Activated CD8-positive, alpha-beta T cell treated with anti-CD3 and anti-CD28 coated beads for 36 hours (primary cell): ENCODE data around the gene MGRN1. TPM values are rescaled to one million over a fixed set of nuclear protein-coding genes. Genes with fewer than 3 reads are reported as not detected.

Source experiments
- ATAC-seq: fragments of 200-7000 bp; cut with Tn5 transposase; one replicate; pipeline ENCODE4 v1.10.0; 2021; ENCODE audit warnings: mild to moderate bottlenecking, moderate library complexity
- CTCF ChIA-PET: fragments of 350-600 bp; sonication (Branson Sonifier 250); formaldehyde crosslinking; loops from one replicate; lab custom pipeline; 2021; ENCODE audit warnings: antibody characterized with exemption; lab: Charles Lee
- POLR2A ChIA-PET: fragments of 350-600 bp; sonication (Branson Sonifier 250); formaldehyde crosslinking; loops from one replicate; lab custom pipeline; 2021; ENCODE audit warnings: antibody characterized with exemption; lab: Charles Lee
- DNase-seq: peaks from one replicate; pipeline ENCODE4 v3.0.0-alpha.2; 2020
- H3K27ac Mint-ChIP-seq: one replicate; pipeline ENCODE4 v1.8.0; 2021; ENCODE audit warnings: mild to moderate bottlenecking, mixed read lengths
- H3K27me3 Mint-ChIP-seq: one replicate; pipeline ENCODE4 v1.8.0; 2021; ENCODE audit warnings: mixed read lengths
- H3K36me3 Mint-ChIP-seq: one replicate; pipeline ENCODE4 v1.8.0; 2021; ENCODE audit warnings: low read depth, mixed read lengths
- H3K4me1 Mint-ChIP-seq: one replicate; pipeline ENCODE4 v1.8.0; 2021; ENCODE audit warnings: low read depth, mixed read lengths
- H3K4me3 Mint-ChIP-seq: one replicate; pipeline ENCODE4 v1.8.0; 2021; ENCODE audit warnings: mild to moderate bottlenecking, moderate library complexity, mixed read lengths
- H3K9me3 Mint-ChIP-seq: one replicate; pipeline ENCODE4 v1.8.0; 2021; ENCODE audit warnings: mixed read lengths
- intact Hi-C: fragments of 100-400 bp; cut with micrococcal nuclease; formaldehyde crosslinking; loops from one replicate; pipeline ENCODE4 v1.10.0; 2022
- total RNA-seq, 2 experiments: library from RNA; stranded (reverse); gene quantifications; one replicate each; pipeline ENCODE4 v1.2.3, GENCODE V29; 2021
- TF ChIP-seq, protein P1 (sequence below): fragments of 200-600 bp; IDR thresholded peaks from one replicate; pipeline ENCODE4 v1.8.0; 2022; ENCODE audit warnings: antibody characterized with exemption, mild to moderate bottlenecking

MGRN1 gene
- total RNA-seq, 2 experiments from 2014 or later, result 67.6 to 70.8 TPM

DNA sequence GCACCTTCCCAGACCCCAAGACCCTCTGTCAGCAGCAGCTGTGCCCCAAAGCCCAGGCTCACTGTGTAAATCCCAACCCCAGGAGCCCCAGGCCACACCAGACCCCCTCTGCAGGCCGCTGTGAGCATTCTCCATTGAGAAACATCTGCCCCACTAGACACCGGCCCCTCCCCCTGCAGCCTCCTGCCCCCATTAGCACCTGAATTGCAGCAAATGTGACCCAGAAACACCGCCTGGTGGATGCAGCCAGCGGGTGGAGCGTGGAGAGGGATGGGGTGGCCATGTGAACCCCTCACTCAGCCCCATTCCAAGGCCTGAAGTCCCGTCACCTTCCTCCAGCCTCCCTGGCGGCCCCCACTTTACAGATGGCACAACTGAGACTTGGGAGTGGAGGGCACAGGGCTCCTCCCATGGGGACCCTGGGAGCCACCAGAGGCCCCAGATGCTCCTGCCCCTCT is 12.1 kb upstream of the MGRN1 start:
- no peak overlapping the region for H3K27ac Mint-ChIP-seq
- H3K4me3 Mint-ChIP-seq, result no peak overlapping the region
- TF ChIP-seq, protein P1, sequence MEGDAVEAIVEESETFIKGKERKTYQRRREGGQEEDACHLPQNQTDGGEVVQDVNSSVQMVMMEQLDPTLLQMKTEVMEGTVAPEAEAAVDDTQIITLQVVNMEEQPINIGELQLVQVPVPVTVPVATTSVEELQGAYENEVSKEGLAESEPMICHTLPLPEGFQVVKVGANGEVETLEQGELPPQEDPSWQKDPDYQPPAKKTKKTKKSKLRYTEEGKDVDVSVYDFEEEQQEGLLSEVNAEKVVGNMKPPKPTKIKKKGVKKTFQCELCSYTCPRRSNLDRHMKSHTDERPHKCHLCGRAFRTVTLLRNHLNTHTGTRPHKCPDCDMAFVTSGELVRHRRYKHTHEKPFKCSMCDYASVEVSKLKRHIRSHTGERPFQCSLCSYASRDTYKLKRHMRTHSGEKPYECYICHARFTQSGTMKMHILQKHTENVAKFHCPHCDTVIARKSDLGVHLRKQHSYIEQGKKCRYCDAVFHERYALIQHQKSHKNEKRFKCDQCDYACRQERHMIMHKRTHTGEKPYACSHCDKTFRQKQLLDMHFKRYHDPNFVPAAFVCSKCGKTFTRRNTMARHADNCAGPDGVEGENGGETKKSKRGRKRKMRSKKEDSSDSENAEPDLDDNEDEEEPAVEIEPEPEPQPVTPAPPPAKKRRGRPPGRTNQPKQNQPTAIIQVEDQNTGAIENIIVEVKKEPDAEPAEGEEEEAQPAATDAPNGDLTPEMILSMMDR, result no peak
- intact Hi-C loops, result no loop called here
- no peak for ATAC-seq
- H3K4me1 Mint-ChIP-seq, result peaks cover 21% of the 10 kb centered on the region
- DNase-seq, result peak; percentile 40
- ChIA-PET CTCF (interaction anchor here (1.0 to 3.1 kb wide), 2 partner anchors 12 to 58 kb away, joined by 3 to 16 read pairs; partner anchors contain the start of gene MGRN1), POLR2A (interaction anchor here (0.8 to 1.2 kb wide), 4 partner anchors 48 to 305 kb away, joined by 3 to 4 read pairs (median 3); partner anchors contain the start of gene NUDT16L1)
- no peaks in the 10 kb centered on the region for H3K27me3 Mint-ChIP-seq
- no peaks in the 10 kb centered on the region for H3K36me3 Mint-ChIP-seq
- no peaks in the 10 kb centered on the region for H3K9me3 Mint-ChIP-seq

DNA sequence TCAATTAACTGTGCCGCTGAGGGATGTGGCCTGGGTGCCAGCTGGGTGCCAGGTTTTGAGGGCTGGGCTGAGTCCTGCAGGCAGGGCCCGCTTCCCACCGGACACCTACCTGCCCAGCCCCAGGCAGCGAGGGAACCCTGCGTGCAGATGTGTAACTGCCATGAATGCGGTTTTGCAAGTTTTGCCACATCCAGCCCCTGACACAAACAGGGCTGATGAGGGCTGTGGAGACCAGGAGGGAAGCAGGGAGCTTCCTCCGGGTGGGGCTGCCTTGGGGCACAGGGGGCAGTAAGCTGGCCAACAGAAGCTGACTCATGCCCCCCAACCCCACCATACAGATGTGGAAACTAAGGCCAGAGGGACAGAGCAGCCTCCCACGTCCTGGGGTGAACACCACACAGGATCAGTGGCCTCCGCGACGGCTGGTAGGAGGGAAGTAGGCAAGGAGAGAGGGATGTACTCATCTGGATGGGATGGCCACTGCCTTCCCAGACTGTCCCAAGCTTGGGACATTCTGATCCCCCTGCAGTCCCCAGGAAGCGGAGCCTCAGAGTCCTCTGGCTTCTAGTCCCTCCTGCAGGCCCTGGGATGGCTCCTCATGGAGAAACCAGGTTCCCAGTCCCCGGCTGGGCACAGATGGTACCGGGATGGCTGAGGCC is 11.5 kb upstream of the MGRN1 start:
- H3K9me3 Mint-ChIP-seq, result no peaks in the 10 kb centered on the region
- peaks cover 25% of the 10 kb centered on the region for H3K4me1 Mint-ChIP-seq
- DNase-seq (no peak), ATAC-seq (no peak)
- TF ChIP-seq, protein P1, result no peak
- no peaks in the 10 kb centered on the region for H3K27me3 Mint-ChIP-seq
- intact Hi-C loops, result no loop called here
- no peaks in the 10 kb centered on the region for H3K36me3 Mint-ChIP-seq
- peak overlapping the region; percentile 77 for H3K4me3 Mint-ChIP-seq
- no peak overlapping the region for H3K27ac Mint-ChIP-seq
- ChIA-PET CTCF (interaction anchor here (1.0 to 3.1 kb wide), 2 partner anchors 11 to 57 kb away, joined by 3 to 16 read pairs; partner anchors contain the start of gene MGRN1), POLR2A (interaction anchor here (0.5 to 1.0 kb wide), 3 partner anchors 8 to 80 kb away, joined by 3 read pairs; partner anchors contain the start of gene NUDT16L1)

DNA sequence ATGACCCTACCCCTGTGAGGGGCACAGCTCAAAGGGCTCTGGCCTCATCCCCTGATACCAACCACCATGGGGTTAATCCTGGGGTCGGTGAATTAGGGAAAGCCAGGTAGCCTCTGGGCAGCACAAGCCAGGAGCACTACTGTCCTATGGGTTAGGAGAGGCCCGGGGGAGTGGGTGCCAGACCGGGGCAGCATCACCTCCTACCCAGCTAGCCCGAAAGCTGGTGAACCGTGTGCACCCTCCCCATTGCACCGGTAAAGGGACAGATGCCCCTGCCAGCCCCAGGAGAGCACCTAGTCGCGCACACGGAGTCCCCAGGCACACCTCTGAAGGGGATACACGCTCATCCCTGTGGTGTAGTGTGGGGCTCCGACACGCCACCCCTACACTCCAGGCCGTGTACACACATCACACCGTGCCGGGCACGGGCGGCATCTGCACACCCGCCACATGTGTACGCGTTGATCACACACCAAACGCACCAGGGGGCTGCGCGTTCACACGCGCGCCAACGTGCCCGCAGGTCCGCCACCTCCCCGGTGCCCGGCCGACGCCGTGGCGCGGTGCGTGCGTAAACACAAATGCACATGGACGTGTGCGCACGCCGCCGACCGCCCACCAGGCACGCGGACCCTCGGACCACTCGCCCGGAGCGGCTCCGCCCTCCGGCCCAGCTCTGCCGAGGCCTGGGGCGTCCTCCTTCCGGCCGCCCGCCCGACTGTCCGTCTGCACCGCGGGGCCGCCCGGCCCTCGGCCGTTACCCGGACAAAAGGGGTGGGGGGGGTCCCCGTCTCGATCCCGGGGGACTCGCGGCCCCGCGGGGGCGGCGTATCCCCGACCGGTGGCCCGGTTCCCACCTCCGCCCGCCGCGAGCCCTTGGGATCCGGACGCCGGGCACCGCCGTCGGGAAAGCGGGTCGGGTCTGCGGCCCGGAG is 10.7 kb upstream of the MGRN1 start:
- Mint-ChIP-seq H3K4me1 (peaks cover 31% of the 10 kb centered on the region), H3K27ac (peak overlapping the region; percentile 74), H3K4me3 (peak overlapping the region; percentile 77), H3K9me3 (no peaks in the 10 kb centered on the region), H3K36me3 (no peaks in the 10 kb centered on the region), H3K27me3 (no peaks in the 10 kb centered on the region)
- ATAC-seq, result no peak
- TF ChIP-seq, protein P1, result no peak
- intact Hi-C loops, result no loop called here
- CTCF ChIA-PET, result interaction anchor here (1.0 to 3.1 kb wide), 2 partner anchors 10 to 56 kb away, joined by 3 to 16 read pairs; partner anchors contain the start of gene MGRN1
- POLR2A ChIA-PET, result interaction anchor here (0.5 kb wide), 1 partner anchor 9 kb away, joined by 3 read pairs; no protein-coding TSS in a partner anchor
- peak; percentile 51 for DNase-seq

DNA sequence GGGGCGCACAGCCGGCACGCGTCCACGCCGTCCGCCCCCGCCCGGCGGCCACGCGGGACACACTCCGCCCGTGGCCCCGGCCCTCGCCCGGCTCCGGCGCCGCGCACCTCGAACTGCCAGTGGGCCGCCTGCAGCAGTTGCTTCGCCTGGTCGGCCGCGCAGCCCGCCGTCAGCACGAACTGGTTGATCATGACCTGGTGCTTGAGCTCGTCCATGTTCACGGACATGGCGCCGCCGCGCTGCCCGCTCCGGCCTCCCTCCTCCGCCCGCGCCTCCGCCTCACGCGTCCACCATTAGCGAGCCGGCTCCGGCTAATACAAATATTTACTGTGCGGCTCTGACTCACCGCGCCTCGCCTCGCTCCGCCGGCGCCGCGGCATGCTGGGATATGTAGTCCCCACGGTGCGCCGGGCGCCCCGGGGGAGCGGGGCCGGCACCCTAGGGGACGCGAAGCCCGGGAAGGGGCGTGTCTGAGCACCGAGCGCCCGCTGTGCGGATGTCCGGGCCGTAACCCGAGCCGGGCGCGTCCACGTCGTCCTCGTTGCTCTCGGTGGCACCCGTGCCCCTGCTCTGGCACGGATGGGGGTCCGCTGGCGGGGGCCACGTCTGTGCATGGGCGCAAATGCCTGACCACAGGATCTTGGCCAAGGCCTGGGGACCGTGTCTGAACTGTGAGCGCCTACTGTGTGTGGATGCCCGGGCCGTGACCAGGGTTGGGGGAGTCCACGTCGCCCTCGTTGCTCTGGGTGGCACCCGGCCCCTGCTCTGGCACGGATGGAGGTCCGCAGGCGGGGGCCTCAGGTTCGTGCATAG is 9.8 kb upstream of the MGRN1 start, which contains the start of gene UBALD1:
UBALD1 (minus strand) TSS at position 318 of the 813 bp plus-strand sequence; CDS start at position 227, 91 bp downstream.
- Mint-ChIP-seq H3K9me3 (no peaks in the 10 kb centered on the region), H3K27me3 (no peaks in the 10 kb centered on the region), H3K4me3 (peak within 1 kb of the TSS; percentile 82), H3K36me3 (no peaks in the 10 kb centered on the region), H3K4me1 (peaks cover 34% of the 10 kb centered on the region), H3K27ac (peak within 1 kb of the TSS; percentile 95)
- DNase-seq (peak; percentile 89), ATAC-seq (peak; percentile 60)
- POLR2A ChIA-PET, result interaction anchor here (1.2 to 2.5 kb wide), 3 partner anchors 11 to 289 kb away, joined by 3 to 16 read pairs (median 4); partner anchors contain the start of gene MGRN1
- CTCF ChIA-PET, result interaction anchor here (1.6 to 3.1 kb wide), 2 partner anchors 9 to 76 kb away, joined by 3 to 16 read pairs; partner anchors contain the start of genes CDIP1 and MGRN1
- intact Hi-C loops, result no loop called here
- TF ChIP-seq, protein P1, result no peak
